H9 (cell line): ENCODE measurements around the gene PROX1. TPM values are rescaled to one million over a fixed set of nuclear protein-coding genes. Genes with fewer than 3 reads are reported as not detected.
A peak's percentile ranks its signal among the peaks of the same experiment; 100 is the strongest.

Source experiments
- DNase-seq: peaks from one replicate; pipeline ENCODE4 v3.0.0-alpha.2; 2017
- H2AFZ ChIP-seq: one replicate; pipeline ENCODE4 v1.6.1; 2013; ENCODE audit warnings: mild to moderate bottlenecking, low read length, control low read depth, moderate library complexity
- H2AK5ac ChIP-seq: 2 replicates; pipeline ENCODE4 v1.6.1; 2013; ENCODE audit warnings: low read length, control low read depth, mixed read lengths; ENCODE audit not compliant: insufficient read length
- H2BK120ac ChIP-seq: one replicate; pipeline ENCODE4 v1.6.1; 2013; ENCODE audit warnings: low read depth, mild to moderate bottlenecking, low read length, control low read depth, inconsistent platforms; ENCODE audit not compliant: poor library complexity, severe bottlenecking
- H2BK12ac ChIP-seq: 2 replicates; pipeline ENCODE4 v1.6.1; 2013; ENCODE audit warnings: low read length, control low read depth, mixed read lengths, low read depth; ENCODE audit not compliant: insufficient read length
- H2BK15ac ChIP-seq: 2 replicates; pipeline ENCODE4 v1.6.1; 2013; ENCODE audit warnings: low read depth, low read length, control low read depth
- H2BK20ac ChIP-seq: one replicate; pipeline ENCODE4 v1.6.1; 2013; ENCODE audit warnings: low read depth, mild to moderate bottlenecking, low read length, control low read depth, inconsistent platforms; ENCODE audit not compliant: poor library complexity, severe bottlenecking
- H2BK5ac ChIP-seq: 2 replicates; pipeline ENCODE4 v1.6.1; 2013; ENCODE audit warnings: low read length, control low read depth, mixed read lengths; ENCODE audit not compliant: insufficient read length
- H3K14ac ChIP-seq: 2 replicates; pipeline ENCODE4 v1.6.1; 2013; ENCODE audit warnings: low read length, control low read depth; ENCODE audit not compliant: insufficient read depth
- H3K18ac ChIP-seq: 2 replicates; pipeline ENCODE4 v1.6.1; 2013; ENCODE audit warnings: low read depth, mild to moderate bottlenecking, mixed read lengths, low read length, control low read depth; ENCODE audit not compliant: insufficient read length
- H3K23ac ChIP-seq: 2 replicates; pipeline ENCODE4 v1.6.1; 2013; ENCODE audit warnings: low read length, control low read depth, mixed read lengths, low read depth; ENCODE audit not compliant: insufficient read length
- H3K23me2 ChIP-seq: 2 replicates; pipeline ENCODE4 v1.6.1; 2013; ENCODE audit warnings: low read depth, mild to moderate bottlenecking, mixed read lengths, low read length, control low read depth; ENCODE audit not compliant: insufficient read length, poor library complexity, severe bottlenecking
- H3K27ac ChIP-seq: 2 replicates; pipeline ENCODE4 v1.5.1; 2013; ENCODE audit warnings: low read length, control low read depth, mixed read lengths, low read depth; ENCODE audit not compliant: insufficient read length
- H3K27me3 ChIP-seq: 2 replicates; pipeline ENCODE4 v1.6.1; 2013; ENCODE audit warnings: low read length, control low read depth, inconsistent platforms; ENCODE audit not compliant: insufficient read depth
- H3K4ac ChIP-seq: 2 replicates; pipeline ENCODE4 v1.6.1; 2013; ENCODE audit warnings: low read depth, mild to moderate bottlenecking, control low read depth, inconsistent platforms, low read length, moderate library complexity
- H3K4me1 ChIP-seq: 2 replicates; pipeline ENCODE4 v1.6.1; 2013; ENCODE audit warnings: low read length, control low read depth, inconsistent platforms; ENCODE audit not compliant: insufficient read depth
- H3K4me2 ChIP-seq: 2 replicates; pipeline ENCODE4 v1.6.1; 2013; ENCODE audit warnings: low read length, control low read depth, mixed read lengths; ENCODE audit not compliant: insufficient read length, insufficient read depth
- H3K56ac ChIP-seq: 2 replicates; pipeline ENCODE4 v1.6.1; 2013; ENCODE audit warnings: low read depth, mild to moderate bottlenecking, mixed read lengths, low read length, control low read depth; ENCODE audit not compliant: insufficient read length
- H3K79me1 ChIP-seq: 2 replicates; pipeline ENCODE4 v1.6.1; 2013; ENCODE audit warnings: low read depth, mild to moderate bottlenecking, moderate library complexity, low read length, control low read depth, inconsistent platforms; ENCODE audit not compliant: insufficient read depth, poor library complexity, severe bottlenecking
- H3K79me2 ChIP-seq: 2 replicates; pipeline ENCODE4 v1.6.1; 2013; ENCODE audit warnings: low read length, control low read depth, inconsistent platforms; ENCODE audit not compliant: insufficient read depth
- H3K9ac ChIP-seq: 2 replicates; pipeline ENCODE4 v1.6.1; 2013; ENCODE audit warnings: low read length, control low read depth, mixed read lengths; ENCODE audit not compliant: insufficient read length; ENCODE audit errors: extremely low read depth
- H3K9me3 ChIP-seq: one replicate; pipeline ENCODE4 v1.6.1; 2013; ENCODE audit warnings: low read depth, low read length, inconsistent platforms; ENCODE audit not compliant: control insufficient read depth
- H3T11ph ChIP-seq: one replicate; pipeline ENCODE4 v1.6.1; 2013; ENCODE audit warnings: mild to moderate bottlenecking, low read length, control low read depth, inconsistent platforms
- H4K20me1 ChIP-seq: one replicate; pipeline ENCODE4 v1.6.1; 2013; ENCODE audit not compliant: control insufficient read depth, insufficient read length, insufficient read depth
- H4K5ac ChIP-seq: 2 replicates; pipeline ENCODE4 v1.6.1; 2013; ENCODE audit warnings: low read depth, mild to moderate bottlenecking, mixed read lengths, low read length, control low read depth; ENCODE audit not compliant: insufficient read length
- H4K8ac ChIP-seq: replicated peaks from 2 replicates; pipeline ENCODE4 v1.6.1; 2013; ENCODE audit warnings: low read length, control low read depth, mixed read lengths, low read depth; ENCODE audit not compliant: insufficient read length
- H4K91ac ChIP-seq: 2 replicates; pipeline ENCODE4 v1.6.1; 2013; ENCODE audit warnings: low read depth, mild to moderate bottlenecking, moderate library complexity, mixed read lengths, low read length, control low read depth; ENCODE audit not compliant: insufficient read length
- H3K27ac Mint-ChIP-seq, 3 experiments: 2 replicates in 2 of 3; 3 replicates in 1 of 3; pipeline ENCODE4 v1.8.0; 2020 to 2021; ENCODE audit warnings: mixed read lengths in 3 of 3, mild to moderate bottlenecking in 1 of 3, moderate library complexity in 1 of 3
- H3K27me3 Mint-ChIP-seq: 2 replicates; pipeline ENCODE4 v1.8.0; 2021; ENCODE audit warnings: low read depth, mild to moderate bottlenecking, moderate library complexity, mixed read lengths
- H3K36me3 Mint-ChIP-seq, 3 experiments: 2 replicates in 2 of 3; 3 replicates in 1 of 3; pipeline ENCODE4 v1.8.0; 2020 to 2021; ENCODE audit warnings: low read depth in 3 of 3, mixed read lengths in 3 of 3; ENCODE audit not compliant: insufficient read depth in 1 of 3
- H3K4me1 Mint-ChIP-seq, 2 experiments: 2 replicates each; pipeline ENCODE4 v1.8.0; 2020; ENCODE audit warnings: mixed read lengths in 2 of 2
- H3K4me3 Mint-ChIP-seq, 2 experiments: 2 replicates in 1 of 2; 3 replicates in 1 of 2; pipeline ENCODE4 v1.8.0; 2020 to 2021; ENCODE audit warnings: mild to moderate bottlenecking in 2 of 2, mixed read lengths in 2 of 2, moderate library complexity in 1 of 2
- H3K9me3 Mint-ChIP-seq, 2 experiments: 2 replicates in 1 of 2; 3 replicates in 1 of 2; pipeline ENCODE4 v1.8.0; 2020; ENCODE audit warnings: mild to moderate bottlenecking in 2 of 2, mixed read lengths in 2 of 2, moderate library complexity in 1 of 2
- CTCF ChIP-seq: fragments of 200-600 bp; sonication (generic); conservative IDR thresholded peaks from 3 replicates; pipeline ENCODE4 v1.8.0; 2021; ENCODE audit warnings: antibody characterized with exemption, mild to moderate bottlenecking
- WGBS: extraction: QIAGEN DNeasy Blood & Tissue Kit; methylation state at CpG from one replicate; pipeline ENCODE4 v1.1.7; 2013; ENCODE audit warnings: missing lambda C conversion rate, low lambda C conversion rate, mixed read lengths; ENCODE audit not compliant: insufficient read length; ENCODE audit errors: extremely low coverage; 5-methylcytosine and 5-hydroxymethylcytosine counted together
- total RNA-seq: library from RNA; stranded (reverse); gene quantifications from 2 replicates; pipeline ENCODE4 v1.2.1, GENCODE V29; 2021

The PROX1 gene
- total RNA-seq, 1 experiment from 2014 or later = 0.72 TPM

GRCh38 chr1:213987422-213987926 lies 299 bp upstream of the PROX1 start:
- Mint-ChIP-seq H3K27me3 (peaks cover 98% of the 10 kb centered on the region), H3K4me1 (peaks cover 53 to 62% of the 10 kb centered on the region in 2 experiments), H3K9me3 (no peaks in the 10 kb centered on the region; a peak in 1 of 5 replicates), H3K36me3 (no peaks in the 10 kb centered on the region), H3K27ac (peak overlapping the region; percentile 70 to 98 (median 82); a peak in 4 of 7 replicates), H3K4me3 (peak overlapping the region; percentile 81 to 92)
- peak; percentile 93 for DNase-seq
- no peak overlapping the region for H2BK5ac ChIP-seq
- H2AFZ ChIP-seq = no peak overlapping the region
- no peaks in the 10 kb centered on the region for H3K9me3 ChIP-seq
- H2BK20ac ChIP-seq = no peak overlapping the region
- WGBS = no CpG with 5 or more reads among the region's 35 CpGs
- H3K79me2 ChIP-seq = no peaks in the 10 kb centered on the region
- no peak overlapping the region for H2BK12ac ChIP-seq
- H3K23ac ChIP-seq = no peak overlapping the region
- peaks cover 38% of the 10 kb centered on the region for H3K23me2 ChIP-seq
- no peak overlapping the region for H2BK120ac ChIP-seq
- no peak overlapping the region for H3K18ac ChIP-seq
- no peak overlapping the region for H3K27ac ChIP-seq
- TF ChIP-seq CTCF = no peak
- H3K4ac ChIP-seq = no peak overlapping the region
- H3K27me3 ChIP-seq = peaks cover 52% of the 10 kb centered on the region
- no peak overlapping the region for H4K8ac ChIP-seq
- H2BK15ac ChIP-seq = no peak overlapping the region
- H3K4me2 ChIP-seq = peak overlapping the region; percentile 93
- H3K79me1 ChIP-seq = no peaks in the 10 kb centered on the region
- no peak overlapping the region for H2AK5ac ChIP-seq
- no peak overlapping the region for H3K14ac ChIP-seq
- H4K91ac ChIP-seq = no peak overlapping the region
- no peak overlapping the region for H3K56ac ChIP-seq
- H3K9ac ChIP-seq = no peak overlapping the region
- H3T11ph ChIP-seq = no peak overlapping the region
- no peak overlapping the region for H4K5ac ChIP-seq
- H3K4me1 ChIP-seq = no peaks in the 10 kb centered on the region
- H4K20me1 ChIP-seq = no peaks in the 10 kb centered on the region
